ENCODE results near the gene PCNX2.

PCNX2 gene

GRCh38 chr1:233295237-233295974 is at the start of gene PCNX2:
PCNX2 (minus strand) TSS chr1:233295725; CDS start chr1:233295478, 247 bp downstream.
- peak; percentile 80 for DNase-seq

GRCh38 chr1:233343262-233343661 is 47.7 kb upstream of the PCNX2 start:
- no peak for DNase-seq

- no peak for DNase-seq
Observed at GRCh38 chr1:233342086-233342485, 46.6 kb upstream of the PCNX2 start.

GRCh38 chr1:233340966-233341516 is 45.5 kb upstream of the PCNX2 start:
- no peak for DNase-seq

- DNase-seq = no peak
Observed at GRCh38 chr1:233340031-233340555, 44.6 kb upstream of the PCNX2 start.

GRCh38 chr1:233338102-233338501 is 42.6 kb upstream of the PCNX2 start:
- no peak for DNase-seq

- DNase-seq = no peak
Observed at GRCh38 chr1:233337505-233337904, 42.0 kb upstream of the PCNX2 start.

GRCh38 chr1:233336554-233337456 is 41.3 kb upstream of the PCNX2 start:
- DNase-seq = no peak

- no peak for DNase-seq
Observed at GRCh38 chr1:233334092-233334491, 38.6 kb upstream of the PCNX2 start.

- DNase-seq = no peak
Observed at GRCh38 chr1:233333086-233333485, 37.6 kb upstream of the PCNX2 start.

- DNase-seq = no peak
Observed at GRCh38 chr1:233331676-233332519, 36.4 kb upstream of the PCNX2 start.

GRCh38 chr1:233328142-233328921 is 32.8 kb upstream of the PCNX2 start:
- DNase-seq = peak; percentile 36

GRCh38 chr1:233327651-233328141 is 32.2 kb upstream of the PCNX2 start, which contains the start of gene MAP3K21:
MAP3K21 (plus strand) TSS chr1:233327724; CDS start chr1:233328029, 305 bp downstream.
- no peak for DNase-seq

GRCh38 chr1:233326811-233327650 is 31.5 kb upstream of the PCNX2 start:
- DNase-seq = peak; percentile 91

- no peak for DNase-seq
Observed at GRCh38 chr1:233326319-233326718, 30.8 kb upstream of the PCNX2 start.

- DNase-seq = no peak
Observed at GRCh38 chr1:233323718-233324117, 28.2 kb upstream of the PCNX2 start.

GRCh38 chr1:233320023-233320422 is 24.5 kb upstream of the PCNX2 start:
- DNase-seq = no peak

GRCh38 chr1:233319272-233319671 is 23.7 kb upstream of the PCNX2 start:
- no peak for DNase-seq

- no peak for DNase-seq
Observed at GRCh38 chr1:233316473-233316872, 20.9 kb upstream of the PCNX2 start.

GRCh38 chr1:233315718-233316301 is 20.3 kb upstream of the PCNX2 start:
- no peak for DNase-seq

Measured in stimulated activated CD8-positive, alpha-beta memory T cell treated with anti-CD3 and anti-CD28 coated beads, Interleukin-4, amount 100 ng/mL, for 48 hours (primary cell).